Mesenchymal stem cell (in vitro differentiated cells and primary cell): ENCODE measurements around the gene MINDY4.

ENCODE experiments used
- DNase-seq: peaks from one replicate; pipeline ENCODE4 v3.0.0-alpha.2; 2013
- H2AFZ ChIP-seq: one replicate; pipeline ENCODE4 v1.6.1; 2013; ENCODE audit warnings: low read depth, mild to moderate bottlenecking, control low read depth, inconsistent platforms, low read length, moderate library complexity
- H2AK5ac ChIP-seq: 2 replicates; pipeline ENCODE4 v1.6.1; 2013; ENCODE audit warnings: low read length, moderate library complexity, mild to moderate bottlenecking, inconsistent platforms; ENCODE audit not compliant: severe bottlenecking
- H2BK120ac ChIP-seq: one replicate; pipeline ENCODE4 v1.6.1; 2013; ENCODE audit warnings: low read depth, mild to moderate bottlenecking, inconsistent platforms, low read length, moderate library complexity
- H2BK12ac ChIP-seq, 2 experiments: one replicate each; pipeline ENCODE4 v1.6.1; 2013; ENCODE audit warnings: inconsistent platforms in 2 of 2, low read length in 2 of 2, mild to moderate bottlenecking in 2 of 2, moderate library complexity in 2 of 2, control low read depth in 1 of 2
- H2BK15ac ChIP-seq: one replicate; pipeline ENCODE4 v1.6.1; 2013; ENCODE audit warnings: mild to moderate bottlenecking, low read depth, inconsistent platforms; ENCODE audit not compliant: poor library complexity, severe bottlenecking
- H2BK5ac ChIP-seq: 2 replicates; pipeline ENCODE4 v1.6.1; 2013; ENCODE audit warnings: low read depth, mild to moderate bottlenecking, low read length, control low read depth, inconsistent platforms; ENCODE audit not compliant: poor library complexity, severe bottlenecking
- H3K14ac ChIP-seq, 2 experiments: one replicate each; pipeline ENCODE4 v1.6.1; 2013; ENCODE audit warnings: inconsistent platforms in 2 of 2, low read length in 2 of 2, control low read depth in 1 of 2, mild to moderate bottlenecking in 1 of 2, moderate library complexity in 1 of 2
- H3K18ac ChIP-seq, 2 experiments: one replicate each; pipeline ENCODE4 v1.6.1; 2013; ENCODE audit warnings: inconsistent platforms in 2 of 2, low read length in 2 of 2, control low read depth in 1 of 2, low read depth in 1 of 2, mild to moderate bottlenecking in 1 of 2
- H3K23ac ChIP-seq, 2 experiments: one replicate each; pipeline ENCODE4 v1.6.1; 2013; ENCODE audit warnings: inconsistent platforms in 2 of 2, low read length in 2 of 2, mild to moderate bottlenecking in 2 of 2, moderate library complexity in 2 of 2, control low read depth in 1 of 2
- H3K27ac ChIP-seq: 2 replicates; pipeline ENCODE4 v1.5.1; 2013; ENCODE audit warnings: mild to moderate bottlenecking, moderate library complexity, low read length, control low read depth, inconsistent platforms; ENCODE audit not compliant: poor library complexity, severe bottlenecking
- H3K27me3 ChIP-seq, 2 experiments: 2 replicates each; pipeline versions ENCODE4 v1.6.1 to v1.7.0; 2013; ENCODE audit warnings: low read length in 2 of 2, mild to moderate bottlenecking in 2 of 2, moderate library complexity in 2 of 2, control low read depth in 1 of 2, inconsistent platforms in 1 of 2; ENCODE audit not compliant: control insufficient read depth in 1 of 2, insufficient read depth in 1 of 2
- H3K36me3 ChIP-seq, 2 experiments: 2 replicates each; pipeline versions ENCODE4 v1.6.1 to v1.7.0; 2013; ENCODE audit warnings: low read length in 2 of 2, control low read depth in 1 of 2, inconsistent platforms in 1 of 2, low read depth in 1 of 2, mild to moderate bottlenecking in 1 of 2; ENCODE audit not compliant: insufficient read depth in 2 of 2, control insufficient read depth in 1 of 2
- H3K4ac ChIP-seq, 2 experiments: one replicate each; pipeline ENCODE4 v1.6.1; 2013; ENCODE audit warnings: inconsistent platforms in 2 of 2, low read length in 2 of 2, mild to moderate bottlenecking in 2 of 2, moderate library complexity in 2 of 2, control low read depth in 1 of 2, low read depth in 1 of 2
- H3K4me1 ChIP-seq: 2 replicates; pipeline ENCODE4 v1.6.1; 2013; ENCODE audit warnings: low read depth, low read length, control low read depth; ENCODE audit not compliant: control insufficient read depth, insufficient read depth
- H3K4me2 ChIP-seq: 2 replicates; pipeline ENCODE4 v1.6.1; 2013; ENCODE audit warnings: low read length, mild to moderate bottlenecking, inconsistent platforms; ENCODE audit not compliant: poor library complexity, severe bottlenecking
- H3K4me3 ChIP-seq, 2 experiments: 2 replicates each; pipeline versions ENCODE4 v1.5.1 to v1.7.0; 2013; ENCODE audit warnings: low read length in 2 of 2, mild to moderate bottlenecking in 2 of 2, control low read depth in 1 of 2, low read depth in 1 of 2; ENCODE audit not compliant: insufficient read depth in 1 of 2
- H3K79me1 ChIP-seq: replicated peaks from 2 replicates; pipeline ENCODE4 v1.6.1; 2013; ENCODE audit warnings: mild to moderate bottlenecking, control low read depth, low read length, inconsistent platforms; ENCODE audit not compliant: poor library complexity, severe bottlenecking
- H3K9ac ChIP-seq: 2 replicates; pipeline ENCODE4 v1.7.0; 2013; ENCODE audit warnings: mild to moderate bottlenecking, low read length, moderate library complexity
- H3K9me3 ChIP-seq: 2 replicates; pipeline ENCODE4 v1.7.0; 2013; ENCODE audit warnings: mild to moderate bottlenecking, low read length; ENCODE audit not compliant: control insufficient read depth
- H4K8ac ChIP-seq: one replicate; pipeline ENCODE4 v1.6.1; 2013; ENCODE audit warnings: inconsistent platforms, mild to moderate bottlenecking, low read length, moderate library complexity
- H4K91ac ChIP-seq: one replicate; pipeline ENCODE4 v1.6.1; 2013; ENCODE audit warnings: mild to moderate bottlenecking, low read length, inconsistent platforms
- WGBS: methylation state at CpG from one replicate; pipeline ENCODE4 v1.1.7; 2013; ENCODE audit warnings: mixed read lengths; 5-methylcytosine and 5-hydroxymethylcytosine counted together

MINDY4 gene

DNA sequence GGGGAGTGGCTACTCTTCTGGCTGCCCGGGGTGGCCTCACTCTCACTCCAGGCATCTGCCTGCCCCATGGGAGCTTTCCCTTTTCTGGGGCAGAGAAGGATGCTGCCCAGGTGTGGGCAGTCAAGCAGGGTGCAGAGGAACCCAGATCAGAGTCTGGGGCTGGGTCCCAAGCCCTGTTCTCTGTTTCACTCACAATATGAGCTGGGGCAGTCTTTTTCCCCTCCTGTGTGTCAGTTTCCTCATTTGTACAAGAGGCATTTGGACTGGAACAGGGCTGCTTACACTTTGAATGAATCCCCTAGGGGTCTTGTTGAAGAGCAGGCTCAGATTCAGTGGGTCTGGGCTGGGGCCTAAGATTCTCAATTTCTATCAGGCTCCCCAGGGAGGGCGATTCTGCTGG lies 102.0 kb downstream of the MINDY4 start:
- Histone ChIP-seq H2BK15ac (no peak overlapping the region), H4K8ac (no peak overlapping the region), H3K4ac (no peak overlapping the region), H2AFZ (no peak overlapping the region), H3K4me1 (peaks cover 14% of the 10 kb centered on the region), H3K14ac (no peak overlapping the region), H3K36me3 (peaks cover 59 to 71% of the 10 kb centered on the region in 2 experiments), H2BK12ac (no peak overlapping the region), H3K27ac (no peak overlapping the region), H3K4me2 (no peak overlapping the region), H3K79me1 (no peaks in the 10 kb centered on the region), H3K9ac (no peak overlapping the region), H3K4me3 (no peak overlapping the region), H3K23ac (no peak overlapping the region), H3K9me3 (no peaks in the 10 kb centered on the region), H3K27me3 (no peaks in the 10 kb centered on the region), H4K91ac (no peak overlapping the region), H2BK120ac (no peak overlapping the region), H3K18ac (no peak overlapping the region), H2BK5ac (no peak overlapping the region), H2AK5ac (no peak overlapping the region)
- DNase-seq = no peak
- 89% methylated on average over 2 of the region's 2 CpGs for WGBS

DNA sequence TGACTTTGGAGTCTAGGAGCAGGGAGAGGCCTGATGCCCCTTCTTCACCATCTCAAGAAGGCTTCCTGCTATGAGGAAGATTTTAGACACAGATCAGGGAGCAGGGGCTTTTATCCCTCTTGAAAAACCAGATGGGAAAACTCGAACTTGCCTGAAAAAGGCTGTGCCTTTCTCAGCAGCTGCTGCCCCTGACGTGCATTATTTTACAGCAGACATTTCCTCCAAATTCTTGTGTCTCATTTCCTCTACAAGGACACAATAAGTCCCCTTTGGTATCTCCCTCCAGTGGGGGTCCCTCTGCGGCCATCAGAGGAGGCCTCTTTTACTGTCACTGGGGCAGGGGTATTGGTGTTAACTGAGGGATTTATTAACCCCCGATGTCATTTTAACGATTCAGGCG lies 102.4 kb downstream of the MINDY4 start:
- Histone ChIP-seq H3K9ac (no peak overlapping the region), H3K79me1 (no peaks in the 10 kb centered on the region), H4K91ac (no peak overlapping the region), H3K4me1 (peaks cover 14% of the 10 kb centered on the region), H2BK15ac (no peak overlapping the region), H3K4me3 (no peak overlapping the region), H2BK12ac (no peak overlapping the region), H3K27ac (no peak overlapping the region), H4K8ac (no peak overlapping the region), H3K9me3 (no peaks in the 10 kb centered on the region), H3K14ac (no peak overlapping the region), H2BK120ac (no peak overlapping the region), H2AFZ (no peak overlapping the region), H3K4me2 (no peak overlapping the region), H3K27me3 (no peaks in the 10 kb centered on the region), H2AK5ac (no peak overlapping the region), H3K18ac (no peak overlapping the region), H3K4ac (no peak overlapping the region), H3K23ac (no peak overlapping the region), H3K36me3 (peaks cover 62 to 73% of the 10 kb centered on the region in 2 experiments), H2BK5ac (no peak overlapping the region)
- no peak for DNase-seq
- 43% methylated on average over 5 of the region's 6 CpGs for WGBS

- Histone ChIP-seq H2BK5ac (no peak overlapping the region), H3K27me3 (no peaks in the 10 kb centered on the region), H3K4me3 (no peak overlapping the region), H3K9me3 (no peaks in the 10 kb centered on the region), H3K4me1 (peaks cover 14% of the 10 kb centered on the region), H2BK12ac (no peak overlapping the region), H3K27ac (no peak overlapping the region), H3K18ac (no peak overlapping the region), H2AFZ (no peak overlapping the region), H3K79me1 (no peaks in the 10 kb centered on the region), H4K91ac (no peak overlapping the region), H3K4ac (no peak overlapping the region), H3K36me3 (peaks cover 62 to 69% of the 10 kb centered on the region in 2 experiments), H2AK5ac (no peak overlapping the region), H2BK15ac (no peak overlapping the region), H3K9ac (no peak overlapping the region), H2BK120ac (no peak overlapping the region), H4K8ac (peak overlapping the region; percentile 45), H3K4me2 (no peak overlapping the region), H3K14ac (no peak overlapping the region), H3K23ac (no peak overlapping the region)
- 86% methylated on average over 4 of the region's 5 CpGs for WGBS
- no peak for DNase-seq
Observed at GRCh38 chr7:30874656-30875302, 103.6 kb downstream of the MINDY4 start.

DNA sequence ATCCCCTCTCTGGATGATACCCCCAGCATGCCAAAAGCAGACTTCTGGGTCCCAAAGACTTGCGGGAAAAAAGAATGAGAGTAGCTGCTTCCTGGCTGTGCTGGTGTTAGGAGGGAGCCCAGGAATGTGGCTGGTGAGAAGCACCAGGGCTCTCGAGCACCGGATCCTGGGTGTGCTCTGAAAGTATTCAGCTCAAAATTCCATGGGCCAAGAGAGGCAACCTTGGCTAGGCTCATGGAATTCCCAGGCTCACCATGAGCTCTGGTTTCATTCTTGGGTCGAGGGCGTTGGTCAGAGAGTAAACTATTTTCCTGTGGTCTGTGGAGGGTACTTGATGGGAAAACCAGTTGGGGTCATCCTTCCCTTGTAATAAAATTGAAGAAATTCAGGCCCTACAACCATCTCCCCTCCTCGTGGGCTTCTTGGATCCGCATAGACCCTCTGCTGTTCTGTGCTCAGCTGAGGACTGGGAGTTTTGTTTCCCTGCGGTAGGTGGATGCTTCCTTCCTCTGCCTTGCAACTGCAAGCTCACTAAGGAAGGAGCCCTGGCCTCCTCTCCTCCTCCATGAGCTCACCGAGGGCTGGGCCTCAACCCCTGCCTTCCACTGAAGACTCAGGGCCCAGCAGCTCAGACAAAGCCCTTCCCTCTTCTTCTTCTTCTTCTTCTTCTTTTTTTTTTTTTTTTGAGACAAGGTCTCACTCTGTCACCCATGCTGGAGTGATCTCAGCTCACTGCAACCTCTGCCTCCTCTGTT lies 106.0 kb downstream of the MINDY4 start:
- H3K9me3 ChIP-seq = no peaks in the 10 kb centered on the region
- no peaks in the 10 kb centered on the region for H3K27me3 ChIP-seq
- H3K4me1 ChIP-seq = peaks cover 12% of the 10 kb centered on the region
- no peaks in the 10 kb centered on the region for H3K79me1 ChIP-seq
- H3K4me2 ChIP-seq = no peak overlapping the region
- no peak overlapping the region for H2BK120ac ChIP-seq
- no peak overlapping the region for H3K18ac ChIP-seq
- no peak overlapping the region for H3K9ac ChIP-seq
- no peak overlapping the region for H3K4ac ChIP-seq
- H3K14ac ChIP-seq = no peak overlapping the region
- H3K23ac ChIP-seq = no peak overlapping the region
- H4K91ac ChIP-seq = no peak overlapping the region
- WGBS = 91% methylated on average over 9 of the region's 9 CpGs
- H3K4me3 ChIP-seq = no peak overlapping the region
- no peak overlapping the region for H2AFZ ChIP-seq
- no peak overlapping the region for H2AK5ac ChIP-seq
- no peak overlapping the region for H2BK15ac ChIP-seq
- no peak for DNase-seq
- no peak overlapping the region for H3K27ac ChIP-seq
- H4K8ac ChIP-seq = no peak overlapping the region
- H2BK5ac ChIP-seq = no peak overlapping the region
- peaks cover 52 to 53% of the 10 kb centered on the region in 2 experiments for H3K36me3 ChIP-seq
- no peak overlapping the region for H2BK12ac ChIP-seq
